Endometrial microvascular endothelial cells (primary cell): ENCODE results near the gene ALK. TPM values are rescaled to one million over a fixed set of nuclear protein-coding genes. Genes with fewer than 3 reads are reported as not detected.

Source experiments
- in situ Hi-C: cut with HindIII; loops from 2 replicates; pipeline ENCODE4 v1.10.0; 2017; ENCODE audit warnings: low sequenced_read_pairs, low pct_unique_long_range_greater_than_20kb; ENCODE audit errors: inconsistent ontology term
- total RNA-seq: library from RNA; depleted of rRNA; stranded (reverse); fragments of >200 nt; gene quantifications from one replicate; pipeline ENCODE4 v1.2.3, GENCODE V29; 2015; ENCODE audit errors: inconsistent ontology term

The ALK gene
- total RNA-seq, 1 donor from 2014 or later, result not detected

GRCh38 chr2:29916571-29916970 lies 4.8 kb downstream of the ALK start:
- in situ Hi-C loops, result no loop called here

- in situ Hi-C loops, result no loop called here
These were observed 10.4 kb downstream of the ALK start for GRCh38 chr2:29910960-29911359.

DNA sequence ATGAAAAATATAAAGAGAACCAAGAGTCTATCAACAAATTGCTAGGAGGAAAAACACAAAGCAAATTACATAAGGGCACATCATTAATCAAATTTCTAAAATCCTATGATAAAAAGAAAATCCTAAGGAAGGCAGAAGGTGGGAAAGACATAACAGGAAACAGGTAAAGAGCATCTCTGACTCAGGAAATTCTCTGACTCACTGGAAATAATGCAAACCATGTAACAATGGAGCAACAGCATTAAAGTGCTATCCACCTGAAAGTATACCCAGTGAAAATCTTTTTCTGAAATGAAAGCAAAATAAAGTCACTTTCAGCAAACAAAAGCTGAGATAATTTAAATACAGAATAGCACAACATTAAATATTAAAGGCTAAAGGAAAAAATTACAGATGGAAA lies 10.9 kb downstream of the ALK start:
- in situ Hi-C loops, result no loop called here

GRCh38 chr2:29902356-29902755 lies 19.0 kb downstream of the ALK start:
- in situ Hi-C loops, result no loop called here

DNA sequence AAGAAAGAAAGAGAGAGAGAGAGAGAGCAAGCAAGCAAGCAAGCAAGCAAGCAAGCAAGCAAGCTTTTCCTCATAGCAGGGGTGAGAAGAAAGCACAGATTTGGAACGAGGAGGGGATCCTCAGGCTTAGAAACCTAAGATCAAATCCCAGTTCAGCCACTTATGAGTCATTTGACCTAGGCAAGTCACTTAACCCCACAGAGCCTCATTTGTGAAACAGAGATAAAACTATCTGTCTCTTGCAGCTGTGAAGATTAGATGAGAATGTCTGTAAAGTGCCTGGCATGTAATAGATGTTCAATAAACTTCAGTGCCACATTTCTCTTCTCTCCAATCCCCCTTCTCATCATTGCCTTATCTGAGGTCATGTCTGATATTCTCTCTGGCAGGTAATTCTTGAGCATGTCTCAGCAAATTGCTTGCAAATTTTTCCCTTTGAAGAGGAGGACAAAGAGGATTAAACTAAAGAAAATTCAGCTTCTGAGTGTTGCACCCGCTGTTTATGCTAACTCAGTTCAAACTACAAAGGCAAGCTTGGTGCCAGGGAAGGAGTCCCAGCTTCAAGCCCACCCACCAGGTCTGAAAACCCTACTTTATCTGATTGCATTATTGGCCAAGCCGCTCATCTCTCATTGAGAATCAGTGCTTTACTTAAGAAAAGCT lies 20.3 kb downstream of the ALK start:
- in situ Hi-C loops, result no loop called here

DNA sequence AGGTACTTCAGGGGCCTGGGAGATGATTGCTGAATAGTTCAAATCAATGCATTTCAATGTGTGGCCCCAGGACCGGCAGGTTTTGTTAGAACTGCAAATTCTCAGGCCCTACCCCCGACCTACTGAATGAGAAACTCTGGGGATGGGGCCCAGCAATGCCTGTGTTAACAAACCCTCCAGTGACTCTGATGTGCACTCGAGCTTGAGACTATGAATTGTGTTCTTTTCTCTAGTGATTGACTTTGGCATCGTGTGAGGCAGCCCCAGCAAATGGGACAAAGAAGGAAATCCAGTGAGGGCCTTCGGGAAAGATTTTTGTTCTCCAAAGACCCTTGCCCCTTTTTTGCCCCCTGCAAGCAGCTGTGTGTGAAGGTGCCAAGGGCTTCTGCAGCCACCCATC lies 22.4 kb downstream of the ALK start:
- in situ Hi-C loops, result no loop called here

GRCh38 chr2:29894822-29895614 lies 26.4 kb downstream of the ALK start:
- in situ Hi-C loops, result no loop called here

GRCh38 chr2:29892585-29893259 lies 28.7 kb downstream of the ALK start:
- in situ Hi-C loops, result no loop called here

DNA sequence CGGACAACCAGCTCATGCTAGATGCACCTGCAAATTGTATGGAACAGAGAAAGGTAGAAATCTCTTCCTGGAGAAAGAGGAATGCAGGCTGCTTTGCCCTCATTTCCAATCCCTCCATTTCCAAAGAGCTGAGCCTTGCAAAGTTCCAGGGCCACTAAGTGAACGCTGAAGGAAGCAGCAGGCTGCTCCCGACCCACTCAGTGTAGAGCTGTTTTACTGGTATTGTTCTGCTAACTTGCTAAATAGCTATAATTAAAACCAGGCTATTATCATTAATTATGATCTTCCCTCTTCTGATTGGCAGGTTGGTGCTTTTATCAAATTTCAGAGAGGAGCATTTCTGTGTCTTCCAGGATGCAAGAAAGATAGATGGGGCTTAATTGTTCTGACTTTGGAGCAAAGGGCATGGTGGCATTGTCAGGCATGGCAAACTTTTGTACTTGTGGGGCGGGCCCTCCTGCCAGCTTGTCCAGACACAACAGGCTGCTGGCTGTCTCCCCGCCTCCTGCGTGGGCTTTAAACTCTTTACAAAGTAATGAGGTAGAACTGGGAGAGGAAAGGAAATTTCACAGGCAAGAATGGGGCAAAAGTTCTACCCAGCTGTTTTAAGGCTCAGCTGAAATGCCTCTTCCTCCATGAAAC lies 40.2 kb downstream of the ALK start:
- in situ Hi-C loops, result no loop called here

- in situ Hi-C loops, result no loop called here
These were observed 41.3 kb downstream of the ALK start for GRCh38 chr2:29880084-29880483.

- in situ Hi-C loops, result no loop called here
These were observed 41.9 kb downstream of the ALK start for GRCh38 chr2:29879456-29879855.

DNA sequence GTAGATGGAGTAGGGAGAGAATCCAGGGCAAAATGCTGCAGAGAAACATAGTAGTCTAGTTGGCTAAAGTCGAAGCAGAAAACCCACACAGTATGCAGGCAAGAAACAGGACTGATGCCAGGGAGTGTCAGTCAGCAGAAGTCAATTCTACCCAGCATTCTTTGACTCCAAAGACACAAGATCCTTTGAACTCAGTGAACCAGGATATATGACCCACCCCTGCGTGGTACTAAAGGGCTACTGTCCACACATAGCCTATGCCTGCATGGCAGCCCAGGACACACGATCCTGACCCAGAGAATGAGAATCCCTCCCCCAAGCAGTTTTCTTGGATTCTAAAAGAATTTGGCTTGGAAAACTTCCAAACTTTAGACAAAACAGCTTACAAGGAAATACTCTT lies 42.5 kb downstream of the ALK start:
- in situ Hi-C loops, result no loop called here

DNA sequence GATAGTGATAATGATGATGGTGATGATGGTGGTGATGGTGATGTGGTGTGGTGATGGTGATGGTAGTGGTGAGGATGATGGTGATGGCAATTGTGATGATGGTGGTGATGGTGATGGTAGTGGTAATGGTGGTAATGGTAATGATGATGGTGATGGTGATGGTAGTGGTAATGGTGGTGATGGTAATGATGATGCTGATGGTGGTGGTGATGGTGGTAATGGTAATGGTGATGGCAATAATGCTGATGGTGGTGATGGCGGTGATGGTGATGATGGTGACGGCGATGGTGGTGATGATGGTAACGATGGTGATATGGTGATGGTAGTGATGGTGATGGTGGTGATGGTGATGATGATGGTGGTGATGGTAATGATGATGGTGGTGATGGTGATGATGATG lies 45.0 kb downstream of the ALK start:
- in situ Hi-C loops, result no loop called here

- in situ Hi-C loops, result no loop called here
These were observed 46.6 kb downstream of the ALK start for GRCh38 chr2:29874745-29875144.

DNA sequence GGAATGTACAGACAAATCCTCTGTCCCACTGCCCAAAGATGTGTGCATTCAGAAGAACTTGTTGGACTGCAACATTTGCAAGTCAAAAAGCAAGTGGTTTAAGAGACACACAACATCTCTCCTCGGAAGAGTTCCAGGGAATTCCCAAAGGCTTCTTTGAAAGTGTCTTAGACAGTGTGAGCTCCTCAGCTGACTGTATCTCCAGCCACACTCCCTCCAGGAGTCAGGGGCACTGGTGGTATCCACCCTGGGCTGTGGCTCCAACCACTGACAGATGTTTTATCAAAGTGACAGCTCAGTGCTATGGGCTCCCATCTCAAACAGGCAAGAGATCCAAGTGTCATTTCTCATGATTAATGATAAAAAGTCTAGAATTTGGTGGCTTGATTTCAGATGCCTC lies 48.5 kb downstream of the ALK start:
- in situ Hi-C loops, result no loop called here

DNA sequence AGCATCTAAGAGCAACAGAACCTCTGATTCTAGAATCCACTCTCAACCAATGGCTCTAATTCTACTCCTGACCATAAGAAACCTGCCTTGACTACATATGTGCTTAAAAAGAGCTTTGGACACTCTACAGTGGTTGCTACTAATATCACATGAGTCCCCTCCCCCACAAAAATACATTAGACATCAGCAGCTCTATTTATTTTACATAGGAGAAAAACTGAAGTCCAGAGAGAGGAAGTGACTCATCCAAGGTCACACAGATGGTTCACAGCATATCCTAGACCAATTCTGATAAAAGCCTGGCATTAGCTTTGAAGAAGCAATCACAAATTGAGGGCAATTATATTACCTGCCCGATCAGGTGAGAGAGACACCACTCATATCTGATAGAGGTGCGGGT lies 49.8 kb downstream of the ALK start:
- in situ Hi-C loops, result no loop called here

DNA sequence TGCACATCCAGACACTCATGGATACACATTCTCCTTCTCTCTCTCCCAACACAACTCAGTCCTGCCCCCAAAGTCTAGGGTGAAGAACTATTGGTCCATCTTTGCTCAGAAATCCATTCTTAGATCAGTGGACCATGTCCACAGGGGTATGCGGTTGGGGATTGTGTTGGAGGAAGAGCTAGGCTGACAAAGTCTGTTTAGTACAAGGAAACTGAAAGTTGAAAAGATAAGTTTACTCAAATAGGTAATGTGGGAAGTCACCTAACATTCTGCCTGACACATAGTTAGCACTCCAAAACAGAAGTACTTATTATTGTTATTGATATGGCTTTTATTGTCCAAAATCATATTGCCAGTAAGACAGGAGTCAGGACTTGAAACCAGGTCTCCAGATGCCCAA lies 55.9 kb downstream of the ALK start:
- in situ Hi-C loops, result no loop called here

GRCh38 chr2:29864988-29865387 lies 56.4 kb downstream of the ALK start:
- in situ Hi-C loops, result no loop called here

DNA sequence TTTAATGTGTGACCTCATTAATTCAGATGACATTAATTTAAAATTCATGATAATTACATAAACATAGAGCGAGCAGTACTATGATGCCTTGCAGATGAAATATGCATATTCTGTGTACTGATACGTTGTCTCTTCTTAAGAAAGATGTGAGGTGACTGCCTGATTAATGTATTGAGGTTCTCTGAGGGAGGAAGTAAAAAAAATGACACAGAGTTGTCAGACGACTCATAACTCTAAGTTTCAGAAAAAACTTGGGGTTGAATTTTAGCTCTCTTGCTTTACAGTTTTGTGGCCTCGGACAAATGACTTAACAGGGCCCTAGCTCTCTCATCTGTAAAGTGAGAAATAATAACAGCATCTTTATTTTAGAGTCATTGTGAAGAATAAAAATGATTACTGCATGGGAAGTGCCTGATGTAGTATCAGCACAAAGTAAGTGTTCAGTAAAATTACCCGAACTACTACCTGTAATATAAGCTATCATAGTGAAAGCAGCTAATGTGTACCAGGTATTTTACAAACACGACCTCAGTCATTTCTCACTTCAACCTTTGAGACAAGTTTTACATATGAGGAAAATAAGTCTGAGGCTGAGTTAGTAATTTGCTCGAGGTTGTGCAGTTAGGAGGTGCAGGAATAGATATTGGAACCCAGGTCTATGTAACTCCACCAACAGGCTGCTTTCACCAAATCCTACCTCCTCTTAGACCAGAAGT lies 65.3 kb downstream of the ALK start:
- in situ Hi-C loops, result no loop called here
